Liver (tissue), 9 donors: ENCODE measurements around the gene CDCA8. TPM values are rescaled to one million over a fixed set of nuclear protein-coding genes. Genes with fewer than 3 reads are reported as not detected.

ENCODE experiments used
- DNase-seq: peaks from one replicate; pipeline ENCODE4 v3.0.0-alpha.2; 2017; ENCODE audit warnings: low spot score
- H3K27ac ChIP-seq, 2 donors: one replicate each; pipeline ENCODE4 v1.7.0; 2013; ENCODE audit warnings: inconsistent platforms in 2 of 2, low read length in 2 of 2, control low read depth in 1 of 2, low read depth in 1 of 2, mild to moderate bottlenecking in 1 of 2
- H3K27me3 ChIP-seq, 4 donors: one replicate each; pipeline versions ENCODE4 v1.6.1 to v1.7.0; 2013; ENCODE audit warnings: low read length in 3 of 4, inconsistent platforms in 1 of 4, mild to moderate bottlenecking in 1 of 4, moderate library complexity in 1 of 4; ENCODE audit not compliant: control insufficient read depth in 4 of 4, insufficient read depth in 4 of 4
- H3K36me3 ChIP-seq, 4 donors: one replicate each; pipeline versions ENCODE4 v1.6.1 to v1.7.0; 2013; ENCODE audit warnings: low read length in 3 of 4, mild to moderate bottlenecking in 3 of 4, low read depth in 1 of 4, moderate library complexity in 1 of 4; ENCODE audit not compliant: control insufficient read depth in 4 of 4, insufficient read depth in 3 of 4
- H3K4me1 ChIP-seq, 4 donors: one replicate each; pipeline versions ENCODE4 v1.6.1 to v1.7.0; 2013; ENCODE audit warnings: low read length in 3 of 4, mild to moderate bottlenecking in 3 of 4, moderate library complexity in 1 of 4; ENCODE audit not compliant: control insufficient read depth in 4 of 4, insufficient read depth in 4 of 4
- H3K4me3 ChIP-seq, 3 donors: one replicate each; pipeline versions ENCODE4 v1.6.1 to v1.7.0; 2013; ENCODE audit warnings: low read length in 3 of 3, control low read depth in 1 of 3, low read depth in 1 of 3, mild to moderate bottlenecking in 1 of 3
- H3K9ac ChIP-seq, 2 donors: one replicate each; pipeline ENCODE4 v1.7.0; 2013; ENCODE audit warnings: low read length in 2 of 2, mild to moderate bottlenecking in 2 of 2, moderate library complexity in 2 of 2, control low read depth in 1 of 2, low read depth in 1 of 2
- H3K9me3 ChIP-seq, 4 donors: one replicate each; pipeline versions ENCODE4 v1.6.1 to v1.7.0; 2013; ENCODE audit warnings: low read length in 3 of 4; ENCODE audit not compliant: control insufficient read depth in 4 of 4
- ATF3 ChIP-seq: IDR thresholded peaks from 2 replicates; pipeline ENCODE4 v1.6.1; 2016; ENCODE audit warnings: antibody characterized with exemption
- CTCF ChIP-seq: fragments of 150-350 bp; IDR thresholded peaks from 2 replicates; pipeline ENCODE4 v1.5.1; 2017; ENCODE audit warnings: improper control_type of control experiment, low read depth, low read length; ENCODE audit not compliant: missing input control
- EGR1 ChIP-seq, 2 donors: IDR thresholded peaks; 2 replicates each; pipeline ENCODE4 v1.6.1; 2016 to 2018; ENCODE audit warnings: antibody characterized with exemption in 2 of 2, low read depth in 2 of 2
- FOXA1 ChIP-seq: IDR thresholded peaks from 2 replicates; pipeline ENCODE4 v1.6.1; 2016; ENCODE audit warnings: antibody characterized with exemption
- FOXA2 ChIP-seq: IDR thresholded peaks from 2 replicates; pipeline ENCODE4 v1.6.1; 2016; ENCODE audit warnings: antibody characterized with exemption
- GABPA ChIP-seq, 2 donors: IDR thresholded peaks in 1 of 2; conservative IDR thresholded peaks in 1 of 2; 2 replicates each; pipeline ENCODE4 v1.6.1; 2016; ENCODE audit warnings: antibody characterized with exemption in 2 of 2, mild to moderate bottlenecking in 1 of 2, moderate library complexity in 1 of 2
- HNF4A ChIP-seq, 2 donors: conservative IDR thresholded peaks; 2 replicates each; pipeline ENCODE4 v1.6.1; 2016; ENCODE audit warnings: antibody characterized with exemption in 2 of 2, mild to moderate bottlenecking in 2 of 2
- HNF4G ChIP-seq: IDR thresholded peaks from 2 replicates; pipeline ENCODE4 v1.6.1; 2016; ENCODE audit warnings: antibody characterized with exemption
- JUND ChIP-seq, 2 donors: IDR thresholded peaks; 2 replicates each; pipeline ENCODE4 v1.6.1; 2016; ENCODE audit warnings: antibody characterized with exemption in 2 of 2
- MAX ChIP-seq: IDR thresholded peaks from 2 replicates; pipeline ENCODE4 v1.6.1; 2016; ENCODE audit warnings: antibody characterized with exemption
- NR2F2 ChIP-seq: IDR thresholded peaks from 2 replicates; pipeline ENCODE4 v1.6.1; 2016; ENCODE audit warnings: antibody characterized with exemption
- RAD21 ChIP-seq, 2 donors: IDR thresholded peaks; 2 replicates each; pipeline ENCODE4 v1.6.1; 2016; ENCODE audit warnings: antibody characterized with exemption in 2 of 2, mild to moderate bottlenecking in 2 of 2
- REST ChIP-seq: IDR thresholded peaks from 2 replicates; pipeline ENCODE4 v1.6.1; 2016; ENCODE audit warnings: antibody characterized with exemption, mild to moderate bottlenecking
- RXRA ChIP-seq, 2 donors: IDR thresholded peaks; 2 replicates each; pipeline ENCODE4 v1.6.1; 2017 to 2018; ENCODE audit warnings: antibody characterized with exemption in 2 of 2, mild to moderate bottlenecking in 1 of 2
- SP1 ChIP-seq: IDR thresholded peaks from 2 replicates; pipeline ENCODE4 v1.6.1; 2018; ENCODE audit warnings: antibody characterized with exemption, mild to moderate bottlenecking
- TAF1 ChIP-seq: conservative IDR thresholded peaks from 2 replicates; pipeline ENCODE4 v1.6.1; 2016; ENCODE audit warnings: antibody characterized with exemption, mild to moderate bottlenecking
- YY1 ChIP-seq: IDR thresholded peaks from 2 replicates; pipeline ENCODE4 v1.6.1; 2016; ENCODE audit warnings: antibody characterized with exemption, mild to moderate bottlenecking
- ZBTB33 ChIP-seq: IDR thresholded peaks from 2 replicates; pipeline ENCODE4 v1.6.1; 2016; ENCODE audit warnings: antibody characterized with exemption
- WGBS: extraction: QIAGEN DNeasy Blood & Tissue Kit; methylation state at CpG from one replicate; pipeline ENCODE4 v1.1.7; 2013; 5-methylcytosine and 5-hydroxymethylcytosine counted together
- polyA plus RNA-seq, 2 donors: library from polyadenylated mRNA; stranded (reverse) in 1 of 2; unstranded in 1 of 2; fragments of 200-250 nt in 1 of 2; fragments of >200 nt in 1 of 2; fragmentation: Nextera tagmentation in 1 of 2; extraction: Ambion mirVana in 1 of 2; gene quantifications; one replicate each; pipeline versions ENCODE4 v1.2.1 to v1.2.3, GENCODE V29; 2013 to 2015
- total RNA-seq, 2 donors: library from RNA; depleted of rRNA; stranded (reverse); fragments of >200 nt; gene quantifications; one replicate each; pipeline ENCODE4 v1.2.3, GENCODE V29; 2014
- donor health status: healthy.
- donor health status: healthy.
- donor health status: healthy.
- donor health status: healthy.
- donor health status: healthy.

CDCA8 gene
- total and polyA plus RNA-seq, 4 donors = 0.25 to 16.5 (median 1.4) TPM

GRCh38 chr1:37670133-37670532 is 22.2 kb upstream of the CDCA8 start:
- Histone ChIP-seq H3K9me3 (no peaks in the 10 kb centered on the region), H3K36me3 (no peaks in the 10 kb centered on the region), H3K4me3 (no peak overlapping the region), H3K27ac (no peak overlapping the region), H3K4me1 (no peaks in the 10 kb centered on the region), H3K27me3 (peaks cover 0 to 5% (median 0%) of the 10 kb centered on the region in 4 donors), H3K9ac (no peak overlapping the region)
- TF ChIP-seq GABPA (IDR thresholded peaks at IDR 0.05 in 1 of 2, conservative IDR thresholded peaks at IDR 0.05 in 1 of 2) = no peak
- TF ChIP-seq HNF4G = no peak
- TF ChIP-seq CTCF = no peak
- no peak for TF ChIP-seq FOXA2
- no peak for DNase-seq
- 65% methylated on average over 2 of the region's 2 CpGs for WGBS

- 71% methylated on average over 6 of the region's 6 CpGs for WGBS
- Histone ChIP-seq H3K36me3 (no peaks in the 10 kb centered on the region), H3K27me3 (peaks cover 0 to 5% (median 0%) of the 10 kb centered on the region in 4 donors), H3K4me3 (no peak overlapping the region), H3K4me1 (no peaks in the 10 kb centered on the region), H3K27ac (no peak overlapping the region), H3K9me3 (no peaks in the 10 kb centered on the region), H3K9ac (no peak overlapping the region)
- TF ChIP-seq ZBTB33 (no peak), TAF1 (no peak), JUND (IDR thresholded peaks at IDR 0.05) (no peak), SP1 (no peak), RXRA (IDR thresholded peaks at IDR 0.05) (no peak), GABPA (IDR thresholded peaks at IDR 0.05 in 1 of 2, conservative IDR thresholded peaks at IDR 0.05 in 1 of 2) (no peak), FOXA1 (no peak), HNF4G (no peak), FOXA2 (no peak), RAD21 (IDR thresholded peaks at IDR 0.05) (no peak), REST (no peak), CTCF (no peak), ATF3 (no peak), MAX (no peak), HNF4A (conservative IDR thresholded peaks at IDR 0.05) (no peak), EGR1 (IDR thresholded peaks at IDR 0.05; ENCODE audit: low read depth in 2 of 2) (no peak), YY1 (no peak), NR2F2 (no peak)
- no peak for DNase-seq
Observed at GRCh38 chr1:37671261-37671660, 21.1 kb upstream of the CDCA8 start.
